HG02884 (cell line): ENCODE results near the gene PITPNM1.
"Not testable (repeated sequence)": the region's sequence is repeated elsewhere in the genome, so short reads cannot be mapped to it uniquely, and the experiment has no call there.

Experiments used
- ATAC-seq: cut with Tn5 transposase; IDR thresholded peaks from one replicate; pipeline ENCODE4 v1.9.1; 2021; ENCODE audit warnings: mild to moderate bottlenecking, moderate library complexity; ENCODE audit not compliant: unreplicated experiment

Gene PITPNM1

GRCh38 chr11:67523556-67524479 lies 18.7 kb upstream of the PITPNM1 start:
- ATAC-seq: no peak

GRCh38 chr11:67522844-67523555 lies 17.8 kb upstream of the PITPNM1 start, which contains the start of gene CABP2:
CABP2 (minus strand) TSS chr11:67523446; CDS start chr11:67523326, 120 bp downstream.
- ATAC-seq: no peak

GRCh38 chr11:67522338-67522737 lies 17.2 kb upstream of the PITPNM1 start:
- no peak for ATAC-seq

GRCh38 chr11:67521924-67522323 lies 16.8 kb upstream of the PITPNM1 start:
- ATAC-seq: no peak

- no peak for ATAC-seq
Observed at GRCh38 chr11:67520856-67521824, 16.0 kb upstream of the PITPNM1 start.

GRCh38 chr11:67519726-67520125 lies 14.6 kb upstream of the PITPNM1 start:
- no peak for ATAC-seq

- ATAC-seq: no peak
Observed at GRCh38 chr11:67517784-67518552, 12.8 kb upstream of the PITPNM1 start.

- ATAC-seq: no peak
Observed at GRCh38 chr11:67516806-67517205, 11.6 kb upstream of the PITPNM1 start.

GRCh38 chr11:67514116-67514515 lies 9.0 kb upstream of the PITPNM1 start:
- no peak for ATAC-seq

- ATAC-seq: not testable (repeated sequence)
Observed at GRCh38 chr11:67511558-67511957, 6.4 kb upstream of the PITPNM1 start.

- ATAC-seq: no peak
Observed at GRCh38 chr11:67510023-67510345, 4.8 kb upstream of the PITPNM1 start.

- ATAC-seq: peak; percentile 45
Observed at GRCh38 chr11:67508486-67509121, 3.4 kb upstream of the PITPNM1 start.

GRCh38 chr11:67507864-67508485 lies 2.8 kb upstream of the PITPNM1 start, which contains the start of gene CDK2AP2:
CDK2AP2 (minus strand) TSS chr11:67508162; CDS start chr11:67508082, 80 bp downstream.
- ATAC-seq: peak; percentile 72

- no peak for ATAC-seq
Observed at GRCh38 chr11:67507242-67507863, 2.2 kb upstream of the PITPNM1 start.

- no peak for ATAC-seq
Observed at GRCh38 chr11:67506426-67507051, 1.4 kb upstream of the PITPNM1 start.

- no peak for ATAC-seq
Observed at GRCh38 chr11:67505605-67506396, 638 bp upstream of the PITPNM1 start.
